T follicular helper cell (primary cell): ENCODE data around the gene MPDZ.
"Not testable (repeated sequence)": the region's sequence is repeated elsewhere in the genome, so short reads cannot be mapped to it uniquely, and the experiment has no call there.

Experiments
- DNase-seq: peaks from one replicate; pipeline ENCODE4 v3.0.0-alpha.2; 2020; ENCODE audit warnings: low read depth

MPDZ gene

GRCh38 chr9:13264788-13265187 lies 14.7 kb downstream of the MPDZ start:
- DNase-seq, result no peak

GRCh38 chr9:13263511-13263910 lies 16.0 kb downstream of the MPDZ start:
- no peak for DNase-seq

- DNase-seq, result no peak
Measured at GRCh38 chr9:13252852-13253251, 26.6 kb downstream of the MPDZ start.

- no peak for DNase-seq
Measured at GRCh38 chr9:13244181-13244580, 35.3 kb downstream of the MPDZ start.

GRCh38 chr9:13241283-13241682 lies 38.2 kb downstream of the MPDZ start:
- DNase-seq, result no peak

GRCh38 chr9:13239660-13240059 lies 39.8 kb downstream of the MPDZ start:
- DNase-seq, result no peak

- no peak for DNase-seq
Measured at GRCh38 chr9:13239208-13239607, 40.3 kb downstream of the MPDZ start.

GRCh38 chr9:13234932-13235331 lies 44.6 kb downstream of the MPDZ start:
- DNase-seq, result no peak

- no peak for DNase-seq
Measured at GRCh38 chr9:13228431-13228830, 51.1 kb downstream of the MPDZ start.

- no peak for DNase-seq
Measured at GRCh38 chr9:13224366-13224765, 55.1 kb downstream of the MPDZ start.

GRCh38 chr9:13222733-13223132 lies 56.8 kb downstream of the MPDZ start:
- not testable (repeated sequence) for DNase-seq

GRCh38 chr9:13221741-13222140 lies 57.8 kb downstream of the MPDZ start:
- DNase-seq, result no peak

- DNase-seq, result no peak
Measured at GRCh38 chr9:13220837-13221236, 58.7 kb downstream of the MPDZ start.

GRCh38 chr9:13215791-13216554 lies 63.5 kb downstream of the MPDZ start:
- no peak for DNase-seq

GRCh38 chr9:13213998-13214397 lies 65.5 kb downstream of the MPDZ start:
- DNase-seq, result no peak

- DNase-seq, result no peak
Measured at GRCh38 chr9:13213337-13213736, 66.2 kb downstream of the MPDZ start.

GRCh38 chr9:13210306-13210705 lies 69.2 kb downstream of the MPDZ start:
- DNase-seq, result no peak

- no peak for DNase-seq
Measured at GRCh38 chr9:13209498-13209897, 70.0 kb downstream of the MPDZ start.

- no peak for DNase-seq
Measured at GRCh38 chr9:13205824-13206223, 73.7 kb downstream of the MPDZ start.

- no peak for DNase-seq
Measured at GRCh38 chr9:13190040-13190439, 89.5 kb downstream of the MPDZ start.

- no peak for DNase-seq
Measured at GRCh38 chr9:13189362-13189761, 90.1 kb downstream of the MPDZ start.

GRCh38 chr9:13186774-13187173 lies 92.7 kb downstream of the MPDZ start:
- DNase-seq, result no peak

GRCh38 chr9:13186091-13186490 lies 93.4 kb downstream of the MPDZ start:
- DNase-seq, result no peak

GRCh38 chr9:13181652-13182051 lies 97.8 kb downstream of the MPDZ start:
- no peak for DNase-seq
